Measurements from ENCODE around the gene CACNA1B.

GRCh38 chr9:138045541-138046490, 168.2 kb downstream of the CACNA1B start:
- TF ChIP-seq POLR2A (IDR thresholded peaks at IDR 0.05) (no peak), CTCF (IDR thresholded peaks at IDR 0.05) (no peak), EP300 (IDR thresholded peaks at IDR 0.05) (no peak)

All from sigmoid colon (tissue), 4 donors.